GM20000 (cell line): ENCODE data around the gene TUBB1.

ENCODE experiments used
- DNase-seq: peaks from one replicate; pipeline ENCODE4 v3.0.0; 2012; ENCODE audit warnings: low spot score
- TF ChIP-seq, protein P1 (sequence below): IDR thresholded peaks from 2 replicates; pipeline ENCODE4 v1.5.1; 2012; ENCODE audit warnings: mild to moderate bottlenecking, control low read depth; ENCODE audit errors: extremely low read depth, missing control alignments

TUBB1 gene

GRCh38 chr20:58997141-58997770, 22.0 kb upstream of the TUBB1 start:
- TF ChIP-seq, protein P1, sequence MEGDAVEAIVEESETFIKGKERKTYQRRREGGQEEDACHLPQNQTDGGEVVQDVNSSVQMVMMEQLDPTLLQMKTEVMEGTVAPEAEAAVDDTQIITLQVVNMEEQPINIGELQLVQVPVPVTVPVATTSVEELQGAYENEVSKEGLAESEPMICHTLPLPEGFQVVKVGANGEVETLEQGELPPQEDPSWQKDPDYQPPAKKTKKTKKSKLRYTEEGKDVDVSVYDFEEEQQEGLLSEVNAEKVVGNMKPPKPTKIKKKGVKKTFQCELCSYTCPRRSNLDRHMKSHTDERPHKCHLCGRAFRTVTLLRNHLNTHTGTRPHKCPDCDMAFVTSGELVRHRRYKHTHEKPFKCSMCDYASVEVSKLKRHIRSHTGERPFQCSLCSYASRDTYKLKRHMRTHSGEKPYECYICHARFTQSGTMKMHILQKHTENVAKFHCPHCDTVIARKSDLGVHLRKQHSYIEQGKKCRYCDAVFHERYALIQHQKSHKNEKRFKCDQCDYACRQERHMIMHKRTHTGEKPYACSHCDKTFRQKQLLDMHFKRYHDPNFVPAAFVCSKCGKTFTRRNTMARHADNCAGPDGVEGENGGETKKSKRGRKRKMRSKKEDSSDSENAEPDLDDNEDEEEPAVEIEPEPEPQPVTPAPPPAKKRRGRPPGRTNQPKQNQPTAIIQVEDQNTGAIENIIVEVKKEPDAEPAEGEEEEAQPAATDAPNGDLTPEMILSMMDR: no peak
- no peak for DNase-seq

GRCh38 chr20:58998656-58999055, 20.6 kb upstream of the TUBB1 start:
- TF ChIP-seq, protein P1: no peak

GRCh38 chr20:59000326-59000725, 18.9 kb upstream of the TUBB1 start:
- DNase-seq: no peak
- TF ChIP-seq, protein P1: no peak

More at GRCh38 chr20:58998656-58999055, 20.6 kb upstream of the TUBB1 start:
- DNase-seq: no peak

GRCh38 chr20:59001068-59001448, 18.2 kb upstream of the TUBB1 start:
- TF ChIP-seq, protein P1: no peak
- DNase-seq: no peak

- no peak for DNase-seq
- TF ChIP-seq, protein P1: no peak
Observed at GRCh38 chr20:59001449-59002171, 17.6 kb upstream of the TUBB1 start.

- DNase-seq: no peak
- TF ChIP-seq, protein P1: no peak
Observed at GRCh38 chr20:59002388-59002787, 16.8 kb upstream of the TUBB1 start.

GRCh38 chr20:59002874-59003399, 16.3 kb upstream of the TUBB1 start:
- no peak for DNase-seq
- TF ChIP-seq, protein P1: no peak
